Measurements from ENCODE around the gene DRAP1.
A peak's percentile ranks its signal among the peaks of the same experiment; 100 is the strongest.
"Not testable (repeated sequence)": the region's sequence is repeated elsewhere in the genome, so short reads cannot be mapped to it uniquely, and the experiment has no call there.

Gene DRAP1

DNA sequence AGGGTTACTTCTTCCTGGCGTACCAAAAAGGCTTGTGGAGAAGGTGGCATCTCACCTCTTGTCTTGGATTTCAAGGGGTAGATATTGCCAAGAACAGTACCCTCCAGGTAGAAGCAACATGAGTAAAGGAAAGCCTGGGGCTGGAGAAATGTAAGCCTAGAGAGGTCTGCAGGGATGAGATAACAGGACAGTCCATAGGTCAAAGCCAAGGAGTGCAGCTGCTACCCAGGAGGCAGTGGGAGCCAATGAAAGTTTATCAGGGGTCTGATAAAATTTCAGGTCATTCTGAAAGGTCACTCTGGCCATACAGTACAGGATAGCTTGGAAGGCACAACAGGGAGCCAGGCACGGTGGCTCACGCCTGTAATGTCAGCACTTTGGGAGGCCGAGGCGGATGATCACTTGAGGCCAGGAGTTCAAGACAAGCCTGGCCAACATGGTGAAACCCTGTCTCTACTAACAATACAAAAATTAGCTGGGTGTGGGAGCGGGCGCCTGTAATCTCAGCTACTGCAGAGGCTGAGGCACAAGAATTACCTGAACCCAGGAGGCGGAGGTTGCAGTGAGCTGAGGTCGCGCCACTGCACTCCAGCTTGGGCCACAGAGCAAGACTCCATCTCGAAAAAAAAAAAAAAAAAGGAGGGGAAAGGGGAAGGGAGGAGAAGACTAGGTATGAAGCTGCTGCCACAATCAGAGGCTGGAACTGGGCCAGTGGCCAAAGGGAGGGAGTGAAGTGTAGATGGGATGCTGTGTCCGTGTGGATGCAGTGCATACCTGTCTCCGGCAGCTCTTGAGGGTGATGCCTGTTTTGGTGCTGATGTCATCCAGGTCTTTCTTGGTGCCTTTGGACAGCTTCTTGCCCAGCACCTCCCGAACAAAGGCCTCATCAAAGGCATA, 32.2 kb upstream of the DRAP1 start:
- DNase-seq (ENCODE audit: low read depth), result no peak

DNA sequence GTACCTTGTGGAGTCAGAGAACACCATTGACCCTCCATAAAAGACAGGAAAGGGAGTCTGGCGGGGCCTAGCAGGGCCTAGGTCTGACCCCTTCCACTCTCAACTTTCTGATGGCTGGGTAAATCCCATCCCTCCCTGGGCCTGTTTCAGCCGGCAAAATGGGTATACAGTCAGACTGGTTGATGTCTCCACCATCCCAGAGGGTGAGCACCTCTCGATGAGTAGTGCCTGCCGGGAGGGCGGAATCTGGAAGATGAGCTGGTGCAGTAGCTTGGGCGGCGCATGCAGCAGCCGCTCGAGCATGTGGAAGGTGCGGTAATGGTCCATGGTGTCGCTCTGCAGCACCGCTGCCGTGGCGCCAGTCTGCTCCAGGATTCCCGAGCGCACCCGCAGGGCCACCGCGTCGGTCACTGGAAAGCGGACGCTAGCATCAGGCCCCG, 31.5 kb upstream of the DRAP1 start:
- no peak for DNase-seq (ENCODE audit: low read depth)

- DNase-seq (ENCODE audit: low read depth), result peak; percentile 86
Observed at GRCh38 chr11:65888163-65888814, 30.9 kb upstream of the DRAP1 start, which contains the start of gene FIBP. FIBP (minus strand) TSS chr11:65888471; CDS start chr11:65888418, 53 bp downstream.

GRCh38 chr11:65890324-65891218, 28.7 kb upstream of the DRAP1 start, which contains the start of gene CCDC85B:
CCDC85B (plus strand) TSS chr11:65890673; CDS start chr11:65890784, 111 bp downstream.
- peak; percentile 98 for DNase-seq (ENCODE audit: low read depth)

- DNase-seq (ENCODE audit: low read depth), result no peak
Observed at GRCh38 chr11:65891219-65892136, 27.7 kb upstream of the DRAP1 start.

DNA sequence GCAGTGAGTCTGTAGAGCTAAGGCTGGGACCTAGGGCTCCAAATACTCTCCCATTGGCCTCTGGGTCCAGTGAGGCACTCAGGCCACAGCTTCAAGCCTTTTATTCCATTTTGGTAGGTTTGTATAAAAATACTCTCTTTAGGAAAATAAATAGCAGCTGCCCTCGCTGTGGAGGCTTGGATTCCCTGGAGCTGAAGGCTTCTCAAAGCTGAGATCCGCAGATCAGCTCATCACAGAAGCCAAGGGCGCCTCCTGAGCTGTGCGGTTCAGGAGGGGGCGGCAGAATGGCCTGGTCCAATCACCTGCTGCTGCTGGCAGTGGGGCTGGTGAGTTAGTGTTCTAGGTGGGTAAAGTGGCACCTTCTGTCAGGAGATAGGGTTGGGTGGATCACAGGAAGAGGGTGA, 27.1 kb upstream of the DRAP1 start:
- not testable (repeated sequence) for DNase-seq (ENCODE audit: low read depth)

- no peak for DNase-seq (ENCODE audit: low read depth)
Observed at GRCh38 chr11:65892661-65893317, 26.4 kb upstream of the DRAP1 start.

- no peak for DNase-seq (ENCODE audit: low read depth)
Observed at GRCh38 chr11:65894034-65894591, 25.1 kb upstream of the DRAP1 start.

- no peak for DNase-seq (ENCODE audit: low read depth)
Observed at GRCh38 chr11:65895482-65895981, 23.7 kb upstream of the DRAP1 start.

DNA sequence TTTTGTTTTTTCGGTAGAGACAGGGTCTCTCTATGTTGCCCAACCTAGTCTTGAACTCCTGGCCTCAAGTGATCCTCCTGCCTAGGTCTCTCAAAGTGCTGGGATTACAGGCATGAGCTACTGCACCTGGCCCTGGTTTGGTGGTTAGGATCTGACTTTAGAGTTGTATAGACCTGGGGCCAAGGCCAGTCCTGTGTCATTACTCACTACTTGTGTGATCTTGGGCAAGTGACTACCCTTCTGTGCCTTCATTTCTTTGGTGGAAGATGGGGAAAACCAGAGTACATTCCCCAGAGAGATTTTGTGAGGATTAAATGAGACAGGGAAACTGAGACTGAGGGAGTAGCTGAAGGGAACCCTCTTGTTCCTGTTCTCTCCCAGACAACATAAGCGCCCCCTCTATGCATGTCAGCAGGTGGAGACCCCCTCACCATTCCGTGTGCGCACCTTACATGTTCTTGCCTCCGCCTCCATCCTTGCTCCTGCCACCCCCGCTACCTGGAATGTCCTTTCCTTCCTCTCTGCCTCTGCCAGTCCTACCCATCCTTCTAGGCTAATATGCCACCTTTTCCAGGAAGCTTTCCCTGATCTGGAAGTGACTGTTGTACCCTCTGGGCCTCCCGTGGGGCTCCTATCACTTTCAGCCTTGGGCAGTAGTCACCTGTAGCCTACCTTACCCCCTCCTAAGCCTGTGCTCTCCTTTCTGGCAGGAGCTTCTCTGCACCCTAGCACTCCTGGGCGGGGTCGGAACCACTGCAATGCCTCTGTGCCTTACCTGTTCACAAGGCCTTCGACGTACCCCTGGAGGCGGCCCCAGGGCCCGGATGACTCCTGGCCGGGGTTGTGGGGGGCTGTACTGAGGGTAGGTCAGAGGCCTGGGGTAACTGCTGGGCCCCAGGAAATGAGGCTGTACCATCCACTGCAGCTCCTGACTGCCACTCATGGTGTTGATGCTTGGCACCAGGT, 22.9 kb upstream of the DRAP1 start:
- DNase-seq (ENCODE audit: low read depth), result no peak

DNA sequence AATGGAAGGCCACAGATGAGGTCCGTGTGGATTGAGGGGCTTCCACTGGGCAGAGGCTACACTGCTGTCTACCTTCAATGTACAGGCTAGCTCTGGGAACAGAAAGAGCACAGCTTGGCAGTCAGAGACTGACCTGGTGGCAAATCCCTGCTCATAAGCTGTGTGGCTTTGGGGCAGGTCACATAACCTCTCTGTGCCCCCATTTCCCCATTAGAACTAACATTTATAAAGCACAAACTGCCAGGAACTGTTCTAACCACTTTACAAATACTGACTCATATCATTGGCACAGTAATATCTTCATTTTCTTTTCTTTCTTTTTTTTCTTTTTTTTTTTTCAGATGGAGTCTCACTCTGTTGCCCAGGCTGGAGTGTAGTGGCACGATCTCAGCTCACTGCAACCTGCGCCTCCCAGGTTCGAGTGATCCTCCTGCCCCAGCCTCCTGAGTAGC, 22.2 kb upstream of the DRAP1 start:
- no peak for DNase-seq (ENCODE audit: low read depth)

DNA sequence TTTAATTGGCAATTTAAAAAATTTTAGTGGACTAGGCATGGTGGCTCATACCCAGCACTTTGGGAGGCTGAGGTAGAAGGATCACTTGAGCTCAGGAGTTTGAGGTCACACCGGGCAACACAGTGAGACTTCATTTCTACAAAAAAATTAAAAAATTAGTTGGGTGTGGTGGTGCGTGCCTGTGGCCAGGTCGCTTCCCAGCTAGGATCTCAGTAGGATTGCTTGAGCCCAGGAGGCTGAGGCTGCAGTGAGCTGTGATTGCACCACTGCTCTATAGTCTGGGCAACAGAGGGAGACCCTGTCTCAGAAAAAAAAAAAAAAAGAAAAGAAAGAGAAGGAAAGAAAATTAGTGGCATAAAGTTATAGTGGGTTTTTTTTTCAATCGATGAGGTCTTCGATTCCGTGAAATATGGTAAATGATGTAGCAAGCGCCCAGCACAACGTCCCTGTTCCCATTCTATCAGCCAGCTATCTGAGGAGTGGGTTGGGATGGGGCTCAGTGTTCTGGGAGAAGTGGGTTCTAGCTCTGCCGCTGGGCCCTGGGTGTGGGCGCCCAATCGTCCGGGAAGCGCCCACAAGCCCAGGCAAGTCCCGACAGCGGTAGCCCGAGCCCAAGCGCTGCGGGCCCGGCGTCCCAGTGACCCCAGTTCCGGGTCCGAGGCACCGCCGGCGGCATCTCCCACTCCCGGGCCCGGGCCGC, 20.4 kb upstream of the DRAP1 start:
- DNase-seq (ENCODE audit: low read depth), result no peak

DNA sequence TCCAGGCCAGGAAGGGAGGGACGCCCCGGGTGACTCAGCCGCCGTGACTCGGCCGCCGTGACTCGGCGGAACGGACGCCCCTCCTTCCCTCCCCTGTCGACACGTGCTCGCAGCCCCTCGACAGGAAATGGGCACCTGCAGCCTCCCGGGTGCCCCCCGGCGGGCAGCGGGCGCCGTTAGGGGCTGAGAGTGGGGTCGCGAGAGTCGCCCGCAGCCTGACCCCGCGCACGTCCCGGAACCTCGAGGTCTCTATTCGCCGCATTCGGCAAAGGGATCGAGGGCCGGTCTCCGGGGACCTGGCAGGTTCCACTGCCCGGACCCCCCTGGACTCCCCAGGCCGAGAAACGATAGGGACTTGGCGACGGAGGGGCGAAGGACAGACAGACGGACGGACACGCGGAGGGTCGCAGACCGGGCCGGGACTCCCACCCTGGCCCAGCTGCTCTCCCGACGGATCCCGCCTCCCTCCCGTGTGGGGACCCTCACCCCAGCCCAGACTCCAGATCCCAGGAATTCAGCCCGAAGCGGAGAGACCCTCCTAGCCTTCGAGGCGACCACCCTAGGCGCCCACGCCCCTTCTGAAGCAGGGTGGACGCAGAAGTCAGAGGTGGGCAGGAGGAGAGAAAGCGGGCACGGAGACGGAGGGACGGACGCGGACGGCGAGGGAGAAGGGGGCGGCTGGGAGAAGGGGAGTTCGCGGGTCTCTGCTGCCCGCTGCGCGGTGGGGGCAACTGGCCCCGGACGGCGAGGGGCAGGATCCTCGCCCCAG, 19.7 kb upstream of the DRAP1 start:
- no peak for DNase-seq (ENCODE audit: low read depth)

- peak; percentile 78 for DNase-seq (ENCODE audit: low read depth)
Observed at GRCh38 chr11:65900125-65900898, 18.9 kb upstream of the DRAP1 start, which contains the start of gene FOSL1. FOSL1 (minus strand) TSS chr11:65900388; CDS start chr11:65900339, 49 bp downstream.

- DNase-seq (ENCODE audit: low read depth), result no peak
Observed at GRCh38 chr11:65900899-65901180, 18.4 kb upstream of the DRAP1 start.

DNA sequence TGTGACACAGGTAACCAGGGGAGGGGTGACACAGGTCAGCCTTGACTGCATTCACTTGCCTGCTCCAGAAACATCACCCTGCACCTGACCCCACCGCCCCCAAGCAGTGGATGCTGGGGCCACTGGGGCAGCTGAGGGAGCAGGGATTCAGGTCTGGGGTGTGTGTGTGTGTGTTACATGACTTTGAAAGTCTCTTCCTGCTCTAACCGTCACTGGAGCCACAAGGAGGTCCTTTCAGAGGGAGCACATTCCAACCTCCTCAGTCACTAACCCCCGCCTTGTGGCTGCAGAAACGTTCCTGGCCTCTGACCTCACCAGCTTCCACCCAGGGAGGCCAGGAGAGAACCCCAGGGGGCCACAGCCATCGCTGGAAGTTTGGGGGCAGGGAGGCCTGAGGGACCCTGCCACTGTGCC, 16.2 kb upstream of the DRAP1 start:
- no peak for DNase-seq (ENCODE audit: low read depth)

Measured in stimulated activated CD8-positive, alpha-beta memory T cell treated with anti-CD3 and anti-CD28 coated beads, Interleukin-15, amount 100 ng/mL, for 1 hour (primary cell).